ENCODE results near the gene FKBP10.

Gene FKBP10

DNA sequence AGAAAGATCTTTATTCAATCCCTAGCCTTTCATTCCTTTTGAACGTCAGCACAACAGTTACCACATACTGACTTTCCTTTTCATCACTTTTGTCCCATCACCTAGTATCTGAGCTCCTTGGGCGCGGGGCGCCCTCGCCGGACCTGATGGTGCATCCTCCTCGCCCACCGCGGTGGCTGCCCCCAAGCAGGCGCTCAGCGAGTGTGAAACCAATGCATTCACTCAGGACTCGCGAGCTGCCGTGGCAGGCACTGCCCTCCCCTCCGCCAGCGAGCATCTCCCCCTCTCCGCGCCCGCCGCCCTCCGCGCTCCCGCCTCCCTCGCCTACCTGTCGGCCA lies 51.7 kb downstream of the FKBP10 start:
- ATAC-seq, result peak; percentile 50; the same call in 2 of the 3 replicates
- TF ChIP-seq SNAI2 (CRISPR knock-in tag; IDR thresholded peaks at IDR 0.05) (no peak), BACH2 (CRISPR knock-in tag; IDR thresholded peaks at IDR 0.05; ENCODE audit: borderline replicate concordance) (no peak), ARNTL (CRISPR knock-in tag; IDR thresholded peaks at IDR 0.05; ENCODE audit: borderline replicate concordance, low read depth) (no peak), PPARA (CRISPR knock-in tag; IDR thresholded peaks at IDR 0.05; ENCODE audit: borderline replicate concordance) (no peak), ZFP30 (CRISPR knock-in tag; IDR thresholded peaks at IDR 0.05) (no peak), ISL1 (CRISPR knock-in tag; IDR thresholded peaks at IDR 0.05) (no peak), ZNF565 (CRISPR knock-in tag; conservative IDR thresholded peaks at IDR 0.05; ENCODE audit: low read depth) (no peak), ESRRG (CRISPR knock-in tag; IDR thresholded peaks at IDR 0.05) (no peak)
- TF ChIP-seq, protein P1, sequence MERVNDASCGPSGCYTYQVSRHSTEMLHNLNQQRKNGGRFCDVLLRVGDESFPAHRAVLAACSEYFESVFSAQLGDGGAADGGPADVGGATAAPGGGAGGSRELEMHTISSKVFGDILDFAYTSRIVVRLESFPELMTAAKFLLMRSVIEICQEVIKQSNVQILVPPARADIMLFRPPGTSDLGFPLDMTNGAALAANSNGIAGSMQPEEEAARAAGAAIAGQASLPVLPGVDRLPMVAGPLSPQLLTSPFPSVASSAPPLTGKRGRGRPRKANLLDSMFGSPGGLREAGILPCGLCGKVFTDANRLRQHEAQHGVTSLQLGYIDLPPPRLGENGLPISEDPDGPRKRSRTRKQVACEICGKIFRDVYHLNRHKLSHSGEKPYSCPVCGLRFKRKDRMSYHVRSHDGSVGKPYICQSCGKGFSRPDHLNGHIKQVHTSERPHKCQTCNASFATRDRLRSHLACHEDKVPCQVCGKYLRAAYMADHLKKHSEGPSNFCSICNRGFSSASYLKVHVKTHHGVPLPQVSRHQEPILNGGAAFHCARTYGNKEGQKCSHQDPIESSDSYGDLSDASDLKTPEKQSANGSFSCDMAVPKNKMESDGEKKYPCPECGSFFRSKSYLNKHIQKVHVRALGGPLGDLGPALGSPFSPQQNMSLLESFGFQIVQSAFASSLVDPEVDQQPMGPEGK (CRISPR knock-in tag; IDR thresholded peaks at IDR 0.05; ENCODE audit: borderline replicate concordance), result no peak

DNA sequence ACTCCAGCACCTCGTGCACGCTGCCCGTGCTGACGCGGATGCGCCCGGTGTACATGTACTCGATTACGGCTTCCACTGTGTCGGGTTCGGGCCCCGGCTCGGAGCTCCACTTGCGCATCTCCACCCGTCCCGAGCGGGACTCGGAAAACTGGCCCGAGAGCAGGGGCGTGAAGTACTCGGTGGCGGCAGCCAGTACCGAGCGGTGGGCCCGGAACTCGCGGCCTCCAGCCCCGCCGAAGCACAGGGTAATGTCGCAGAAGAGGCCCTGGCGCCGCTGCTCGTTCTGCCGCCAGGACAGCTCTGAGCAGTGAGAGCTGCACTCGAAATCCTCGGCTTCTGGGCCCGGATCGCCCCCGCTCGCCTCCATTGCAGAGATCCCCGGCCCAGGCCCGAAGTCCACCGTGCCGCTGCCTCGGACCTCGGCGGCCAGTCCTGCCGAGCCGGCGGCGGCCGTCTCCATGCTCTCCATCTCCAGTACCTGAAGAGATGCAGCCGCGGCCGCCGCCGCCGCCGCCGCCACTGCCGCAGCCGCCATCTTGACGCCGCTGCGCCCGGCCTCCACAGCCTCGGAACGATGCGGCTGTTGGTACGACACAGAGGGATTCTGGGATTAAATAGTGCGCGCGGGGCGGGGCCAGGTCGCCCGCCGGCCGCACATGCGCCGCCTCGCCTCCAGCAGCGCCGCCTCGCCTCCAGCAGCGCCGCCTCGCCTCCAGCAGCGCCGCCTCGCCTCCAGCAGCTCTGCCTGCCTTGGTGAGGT lies 52.2 kb downstream of the FKBP10 start, which contains the start of gene KLHL11:
Gene KLHL11, minus strand, starts transcription at position 588 of the 760 bp plus-strand sequence. Its CDS starts 53 bp downstream, at position 535.
- TF ChIP-seq RARB (CRISPR knock-in tag; IDR thresholded peaks at IDR 0.05) (no peak), BACH2 (CRISPR knock-in tag; IDR thresholded peaks at IDR 0.05; ENCODE audit: borderline replicate concordance) (no peak), ZFP30 (CRISPR knock-in tag; IDR thresholded peaks at IDR 0.05) (no peak)
- TF ChIP-seq, protein P2, sequence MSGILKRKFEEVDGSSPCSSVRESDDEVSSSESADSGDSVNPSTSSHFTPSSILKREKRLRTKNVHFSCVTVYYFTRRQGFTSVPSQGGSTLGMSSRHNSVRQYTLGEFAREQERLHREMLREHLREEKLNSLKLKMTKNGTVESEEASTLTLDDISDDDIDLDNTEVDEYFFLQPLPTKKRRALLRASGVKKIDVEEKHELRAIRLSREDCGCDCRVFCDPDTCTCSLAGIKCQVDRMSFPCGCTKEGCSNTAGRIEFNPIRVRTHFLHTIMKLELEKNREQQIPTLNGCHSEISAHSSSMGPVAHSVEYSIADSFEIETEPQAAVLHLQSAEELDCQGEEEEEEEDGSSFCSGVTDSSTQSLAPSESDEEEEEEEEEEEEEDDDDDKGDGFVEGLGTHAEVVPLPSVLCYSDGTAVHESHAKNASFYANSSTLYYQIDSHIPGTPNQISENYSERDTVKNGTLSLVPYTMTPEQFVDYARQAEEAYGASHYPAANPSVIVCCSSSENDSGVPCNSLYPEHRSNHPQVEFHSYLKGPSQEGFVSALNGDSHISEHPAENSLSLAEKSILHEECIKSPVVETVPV (CRISPR knock-in tag; IDR thresholded peaks at IDR 0.05), result no peak
- ATAC-seq, result peak; percentile 95

DNA sequence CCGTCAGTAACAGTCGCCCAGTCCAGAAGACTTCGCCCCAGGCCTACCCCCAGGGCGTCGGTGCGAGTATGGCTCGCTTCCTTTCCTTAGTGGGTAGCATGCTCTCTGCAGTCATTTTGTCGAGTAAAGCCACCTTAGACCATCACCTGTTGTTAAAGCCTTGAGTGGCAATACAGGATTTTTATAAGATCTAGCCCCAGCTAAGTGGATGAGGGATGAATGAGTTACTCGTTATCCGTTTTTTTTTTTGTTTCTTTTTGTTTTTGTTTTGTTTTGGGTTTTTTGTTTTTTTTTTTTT lies 52.7 kb downstream of the FKBP10 start:
- no peak for TF ChIP-seq GLIS3 (CRISPR knock-in tag; IDR thresholded peaks at IDR 0.05)
- no peak for TF ChIP-seq OSR1 (CRISPR knock-in tag; IDR thresholded peaks at IDR 0.05)
- TF ChIP-seq RARB (CRISPR knock-in tag; IDR thresholded peaks at IDR 0.05), result no peak
- TF ChIP-seq SNAI2 (CRISPR knock-in tag; IDR thresholded peaks at IDR 0.05), result no peak
- TF ChIP-seq ZC3H10 (CRISPR knock-in tag; IDR thresholded peaks at IDR 0.05), result no peak
- TF ChIP-seq PPARA (CRISPR knock-in tag; IDR thresholded peaks at IDR 0.05; ENCODE audit: borderline replicate concordance), result no peak
- no peak for TF ChIP-seq ZNF8 (CRISPR knock-in tag; IDR thresholded peaks at IDR 0.05)
- TF ChIP-seq, protein P3, sequence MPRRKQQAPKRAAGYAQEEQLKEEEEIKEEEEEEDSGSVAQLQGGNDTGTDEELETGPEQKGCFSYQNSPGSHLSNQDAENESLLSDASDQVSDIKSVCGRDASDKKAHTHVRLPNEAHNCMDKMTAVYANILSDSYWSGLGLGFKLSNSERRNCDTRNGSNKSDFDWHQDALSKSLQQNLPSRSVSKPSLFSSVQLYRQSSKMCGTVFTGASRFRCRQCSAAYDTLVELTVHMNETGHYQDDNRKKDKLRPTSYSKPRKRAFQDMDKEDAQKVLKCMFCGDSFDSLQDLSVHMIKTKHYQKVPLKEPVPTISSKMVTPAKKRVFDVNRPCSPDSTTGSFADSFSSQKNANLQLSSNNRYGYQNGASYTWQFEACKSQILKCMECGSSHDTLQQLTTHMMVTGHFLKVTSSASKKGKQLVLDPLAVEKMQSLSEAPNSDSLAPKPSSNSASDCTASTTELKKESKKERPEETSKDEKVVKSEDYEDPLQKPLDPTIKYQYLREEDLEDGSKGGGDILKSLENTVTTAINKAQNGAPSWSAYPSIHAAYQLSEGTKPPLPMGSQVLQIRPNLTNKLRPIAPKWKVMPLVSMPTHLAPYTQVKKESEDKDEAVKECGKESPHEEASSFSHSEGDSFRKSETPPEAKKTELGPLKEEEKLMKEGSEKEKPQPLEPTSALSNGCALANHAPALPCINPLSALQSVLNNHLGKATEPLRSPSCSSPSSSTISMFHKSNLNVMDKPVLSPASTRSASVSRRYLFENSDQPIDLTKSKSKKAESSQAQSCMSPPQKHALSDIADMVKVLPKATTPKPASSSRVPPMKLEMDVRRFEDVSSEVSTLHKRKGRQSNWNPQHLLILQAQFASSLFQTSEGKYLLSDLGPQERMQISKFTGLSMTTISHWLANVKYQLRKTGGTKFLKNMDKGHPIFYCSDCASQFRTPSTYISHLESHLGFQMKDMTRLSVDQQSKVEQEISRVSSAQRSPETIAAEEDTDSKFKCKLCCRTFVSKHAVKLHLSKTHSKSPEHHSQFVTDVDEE (CRISPR knock-in tag; IDR thresholded peaks at IDR 0.05), result no peak
- no peak for ATAC-seq

DNA sequence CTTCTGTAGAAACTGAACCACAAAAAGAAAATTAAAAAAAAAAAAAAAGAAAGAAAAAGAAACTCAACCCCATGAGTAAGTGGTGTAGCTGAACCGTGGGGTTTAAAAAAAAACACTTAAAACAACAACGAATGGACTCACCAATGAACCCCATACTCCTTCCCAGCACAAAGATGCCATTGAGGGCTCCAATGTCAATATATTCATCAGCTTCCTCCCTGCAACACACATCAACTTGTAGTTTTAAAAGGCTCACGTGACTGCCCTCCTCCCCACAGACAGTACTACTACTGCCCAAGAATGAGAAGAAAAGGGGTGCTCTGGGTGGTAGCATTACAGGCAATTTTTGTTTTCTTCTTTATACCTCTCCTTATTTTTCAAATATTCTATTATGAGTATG lies 55.8 kb downstream of the FKBP10 start:
- no peak for TF ChIP-seq ZNF8 (CRISPR knock-in tag; IDR thresholded peaks at IDR 0.05)
- no peak for TF ChIP-seq ISL1 (CRISPR knock-in tag; IDR thresholded peaks at IDR 0.05)
- no peak for TF ChIP-seq ESRRG (CRISPR knock-in tag; IDR thresholded peaks at IDR 0.05)
- TF ChIP-seq ARNTL (CRISPR knock-in tag; IDR thresholded peaks at IDR 0.05; ENCODE audit: borderline replicate concordance, low read depth), result no peak
- no peak for ATAC-seq

DNA sequence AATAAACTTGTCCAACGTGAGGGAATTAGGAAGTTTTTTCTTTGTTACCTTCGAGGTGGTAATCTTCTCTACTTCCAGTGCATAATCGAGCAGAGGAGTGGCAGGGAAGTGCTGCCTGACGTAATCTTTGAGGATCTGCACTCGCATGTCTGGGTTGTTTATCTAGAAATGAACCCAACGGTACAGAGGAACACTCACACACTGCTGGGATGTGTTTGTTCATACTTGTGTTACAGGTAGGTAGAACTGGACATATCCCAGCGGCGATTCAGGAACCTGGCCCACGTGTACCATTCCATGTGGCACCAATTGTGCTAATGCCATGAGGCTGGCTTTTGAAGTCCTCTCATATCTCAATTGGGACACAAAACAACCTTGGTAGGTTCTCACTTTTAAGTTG lies 56.6 kb downstream of the FKBP10 start:
- TF ChIP-seq ZNF565 (CRISPR knock-in tag; conservative IDR thresholded peaks at IDR 0.05; ENCODE audit: low read depth) (no peak), OSR1 (CRISPR knock-in tag; IDR thresholded peaks at IDR 0.05) (no peak), RARB (CRISPR knock-in tag; IDR thresholded peaks at IDR 0.05) (no peak), ZFP3 (CRISPR knock-in tag; IDR thresholded peaks at IDR 0.05) (no peak), TOX (CRISPR knock-in tag; IDR thresholded peaks at IDR 0.05; ENCODE audit: borderline replicate concordance) (no peak), SNAI2 (CRISPR knock-in tag; IDR thresholded peaks at IDR 0.05) (no peak), ISL1 (CRISPR knock-in tag; IDR thresholded peaks at IDR 0.05) (no peak), ZC3H10 (CRISPR knock-in tag; IDR thresholded peaks at IDR 0.05) (no peak)
- TF ChIP-seq, protein P1 (CRISPR knock-in tag; IDR thresholded peaks at IDR 0.05; ENCODE audit: borderline replicate concordance), result no peak
- TF ChIP-seq, protein P2 (CRISPR knock-in tag; IDR thresholded peaks at IDR 0.05), result no peak
- no peak for ATAC-seq
